Aortic smooth muscle cell (primary cell): ENCODE measurements around the gene KANK3. TPM values are rescaled to one million over a fixed set of nuclear protein-coding genes. Genes with fewer than 3 reads are reported as not detected.

ENCODE experiments used
- total RNA-seq: library from RNA; depleted of rRNA; stranded (reverse); fragments of >200 nt; gene quantifications from 2 replicates; pipeline ENCODE4 v1.2.3, GENCODE V29; 2014

The KANK3 gene
- total RNA-seq, result 0.44 and 0.53 TPM in 2 replicates

DNA sequence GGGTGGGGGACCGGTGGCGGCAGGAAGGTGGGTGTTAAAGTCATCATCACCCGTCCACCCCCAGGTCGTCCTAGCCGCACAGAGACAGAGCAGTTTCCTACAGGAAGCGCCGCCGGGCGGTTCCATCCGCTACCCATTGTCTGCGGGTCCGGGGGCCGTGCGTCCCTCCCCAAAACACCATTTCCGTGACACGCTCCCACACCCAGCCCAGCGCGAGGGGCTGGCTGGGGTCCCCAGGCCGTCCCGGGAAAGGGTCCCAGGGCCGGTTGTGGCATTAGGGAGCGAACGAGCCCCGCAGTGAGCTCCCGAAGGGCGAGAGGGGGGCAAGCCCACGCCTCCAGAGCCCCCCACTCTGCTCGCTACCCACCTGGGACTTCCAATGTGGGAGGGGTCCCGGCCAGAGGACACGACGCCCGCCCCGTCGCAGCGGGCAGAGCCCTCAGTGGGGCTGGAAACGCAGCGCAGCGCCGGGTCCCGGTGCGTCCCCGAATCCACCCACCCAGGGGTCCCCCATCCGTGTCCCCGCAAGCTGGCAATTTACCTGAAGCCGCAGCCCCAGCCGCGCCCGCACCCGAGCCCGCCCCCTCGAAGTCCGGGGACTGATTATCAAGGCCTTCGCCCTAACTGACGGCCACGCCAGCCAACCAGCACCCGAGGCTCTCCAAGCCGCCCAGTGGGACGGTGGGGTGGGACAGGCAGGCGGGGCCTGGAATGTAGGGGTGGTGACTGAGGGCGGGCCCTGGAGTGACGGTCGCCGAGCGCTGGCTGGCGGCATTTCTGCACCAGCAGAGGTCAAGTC, at the start of gene KANK3:
KANK3 (minus strand) TSS at position 579 of the 799 bp plus-strand sequence. CDS start 5,434 bp downstream, outside the sequence.

DNA sequence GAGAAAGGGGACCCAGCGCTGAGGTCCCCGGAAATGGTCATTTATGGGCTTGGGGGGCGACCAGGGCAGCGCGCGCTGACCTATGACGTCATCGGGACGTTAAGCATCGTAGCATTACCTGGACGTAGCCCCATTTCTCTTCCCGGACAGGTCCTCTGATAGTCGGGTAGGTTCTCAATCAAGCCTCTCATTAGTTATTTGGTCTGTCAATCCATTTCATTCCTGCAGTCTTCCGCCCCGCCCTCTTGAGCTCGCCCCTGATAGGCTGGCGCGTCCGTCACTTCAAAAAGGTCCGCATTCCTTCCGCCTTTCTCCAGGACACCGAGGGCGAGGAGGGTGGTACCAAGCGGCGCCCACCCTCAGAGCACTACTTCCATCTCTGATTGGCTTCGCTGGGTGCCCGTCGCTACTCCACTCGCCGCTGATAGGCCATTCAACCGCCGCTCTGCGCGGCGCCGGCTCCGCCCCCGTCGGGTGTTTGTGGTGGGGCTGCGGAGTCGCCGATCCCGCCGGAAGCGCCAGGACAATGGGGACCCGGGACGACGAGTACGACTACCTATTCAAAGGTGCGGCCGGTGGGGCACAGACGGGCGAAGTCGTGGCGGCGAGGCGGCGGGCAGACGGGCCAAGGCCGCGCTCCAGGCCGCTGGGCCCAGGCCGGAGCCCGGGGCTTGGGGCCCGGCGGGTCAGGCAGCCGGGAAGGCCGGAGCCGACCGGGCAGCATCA, 47.0 kb upstream of the KANK3 start, which contains the start of gene RAB11B:
RAB11B (plus strand) TSS at position 470 of the 726 bp plus-strand sequence; CDS start at position 527, 57 bp downstream.

DNA sequence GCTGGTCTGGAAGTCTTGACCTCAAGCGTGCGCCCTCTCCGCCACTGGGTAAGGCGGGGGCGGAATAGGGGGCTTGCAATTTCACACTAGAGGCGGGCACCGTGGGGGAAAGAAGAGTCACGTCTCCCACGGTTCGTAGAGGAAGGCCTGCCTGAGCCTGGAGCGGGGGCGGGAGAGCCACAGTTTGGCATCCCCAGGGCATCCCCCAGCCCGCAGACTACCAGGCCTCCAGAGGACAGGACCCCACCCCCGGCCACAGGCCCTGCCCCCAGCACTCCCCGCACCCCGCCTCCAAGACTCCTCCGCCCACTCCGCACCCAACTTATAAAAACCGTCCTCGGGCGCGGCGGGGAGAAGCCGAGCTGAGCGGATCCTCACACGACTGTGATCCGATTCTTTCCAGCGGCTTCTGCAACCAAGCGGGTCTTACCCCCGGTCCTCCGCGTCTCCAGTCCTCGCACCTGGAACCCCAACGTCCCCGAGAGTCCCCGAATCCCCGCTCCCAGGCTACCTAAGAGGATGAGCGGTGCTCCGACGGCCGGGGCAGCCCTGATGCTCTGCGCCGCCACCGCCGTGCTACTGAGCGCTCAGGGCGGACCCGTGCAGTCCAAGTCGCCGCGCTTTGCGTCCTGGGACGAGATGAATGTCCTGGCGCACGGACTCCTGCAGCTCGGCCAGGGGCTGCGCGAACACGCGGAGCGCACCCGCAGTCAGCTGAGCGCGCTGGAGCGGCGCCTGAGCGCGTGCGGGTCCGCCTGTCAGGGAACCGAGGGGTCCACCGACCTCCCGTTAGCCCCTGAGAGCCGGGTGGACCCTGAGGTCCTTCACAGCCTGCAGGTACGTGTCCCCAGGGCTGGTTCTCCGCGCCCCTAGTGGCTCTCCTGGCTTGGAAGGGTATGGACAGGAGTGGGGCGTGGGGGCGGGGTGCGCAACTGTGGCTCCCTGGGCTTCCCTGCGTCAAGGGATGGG, 21.0 kb upstream of the KANK3 start, which contains the start of gene ANGPTL4:
ANGPTL4 (plus strand) TSS at position 353 of the 969 bp plus-strand sequence; CDS start at position 520, 167 bp downstream.

DNA sequence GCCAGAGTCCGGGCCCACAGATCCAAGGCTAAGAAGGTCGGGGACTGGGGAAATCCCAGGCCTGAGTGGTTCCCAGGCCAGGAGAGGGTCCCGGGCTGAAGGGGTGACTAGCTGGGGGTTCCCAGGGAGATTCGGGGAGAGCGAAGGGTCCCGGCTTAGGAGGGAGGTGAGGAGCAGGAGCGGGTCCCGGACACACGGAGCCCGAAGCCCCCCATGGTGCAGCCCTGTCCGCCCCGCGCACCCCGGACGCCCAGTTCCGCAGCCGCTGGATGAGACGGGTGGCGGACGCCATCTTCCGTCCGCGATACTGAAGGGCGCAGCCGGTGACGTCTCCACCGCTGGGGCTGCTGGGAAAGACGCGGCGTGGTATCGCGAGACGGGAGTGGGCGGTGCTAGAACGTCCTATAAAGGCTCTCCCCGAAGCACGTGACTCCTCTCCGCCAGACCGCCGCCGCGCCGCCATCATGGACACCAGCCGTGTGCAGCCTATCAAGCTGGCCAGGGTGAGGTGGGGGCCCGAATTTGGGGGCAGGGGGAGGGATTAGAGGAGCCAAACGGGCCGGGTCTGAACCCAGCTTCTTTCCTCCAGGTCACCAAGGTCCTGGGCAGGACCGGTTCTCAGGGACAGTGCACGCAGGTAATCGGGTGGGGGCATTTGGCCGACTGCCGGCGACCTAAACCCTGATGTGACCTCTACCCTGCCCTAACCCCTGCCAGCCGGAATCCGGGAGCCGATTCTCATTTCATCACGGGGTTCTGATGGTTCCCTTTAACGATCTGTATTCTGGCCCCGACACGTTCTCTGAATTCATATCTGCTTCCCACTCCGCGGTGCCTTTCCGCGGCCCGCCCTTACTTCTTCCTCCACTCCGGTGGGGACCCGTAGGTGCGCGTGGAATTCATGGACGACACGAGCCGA, 21.7 kb downstream of the KANK3 start, which contains the start of the genes NDUFA7 and RPS28:
NDUFA7 (minus strand) TSS at position 309 of the 919 bp plus-strand sequence; CDS start at position 292, 17 bp downstream.
RPS28 (plus strand) TSS at position 430 of the 919 bp plus-strand sequence; CDS start at position 465, 35 bp downstream.

DNA sequence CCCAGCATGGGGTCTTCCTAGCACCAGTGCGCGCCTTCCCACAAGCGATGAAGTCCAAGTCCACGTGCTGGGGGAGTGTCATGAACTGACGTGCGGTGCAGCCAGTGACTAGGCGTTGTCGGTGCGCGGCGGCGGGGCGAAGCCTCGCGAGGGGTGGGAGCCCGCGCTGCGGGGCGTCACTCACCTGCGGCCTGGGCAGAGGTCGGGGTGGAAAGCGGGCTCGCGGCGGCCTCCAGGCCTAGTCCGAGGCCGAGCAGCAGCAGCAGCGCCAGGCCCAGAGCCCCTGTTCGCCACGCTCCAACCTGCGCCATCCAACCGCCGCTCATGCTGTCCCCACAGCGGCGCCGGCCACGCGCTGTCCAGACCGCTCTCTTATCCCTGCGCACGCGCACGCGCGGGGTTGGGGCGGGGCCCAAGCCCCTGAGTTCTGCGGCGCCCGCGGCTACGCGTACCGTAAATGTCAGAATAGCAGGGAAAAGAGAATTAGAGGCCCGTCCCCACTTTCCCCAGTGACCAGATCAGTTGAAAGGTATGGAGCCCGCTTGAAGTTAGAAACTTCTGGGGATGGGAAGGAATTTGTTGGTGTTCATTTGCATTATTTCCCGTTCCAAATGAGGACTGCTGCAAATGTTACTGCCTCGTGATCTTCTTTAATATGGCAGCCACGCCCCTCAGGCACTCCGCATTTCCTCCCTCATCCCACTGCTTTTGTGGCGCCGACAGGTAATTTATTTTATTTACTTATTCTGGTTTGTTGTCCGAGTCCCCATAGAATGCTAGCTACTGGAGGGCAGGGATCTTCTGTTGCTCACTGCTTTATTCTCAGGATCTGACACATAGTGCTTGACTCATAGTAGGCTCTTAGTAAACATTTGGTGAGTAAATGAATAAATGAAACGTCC, 34.8 kb downstream of the KANK3 start, which contains the start of gene CD320:
CD320 (minus strand) TSS at position 394 of the 902 bp plus-strand sequence; CDS start at position 326, 68 bp downstream.

Other genes starting within 250 kb of the KANK3 start
- gene FBN3, start 193.7 kb downstream of the KANK3 start, total RNA-seq, result not detected in 2 replicates
- 4.1 and 6.0 TPM in 2 replicates for gene CERS4, start 133.9 kb downstream of the KANK3 start, total RNA-seq
- gene CD320, start 34.9 kb downstream of the KANK3 start, total RNA-seq, result 17.4 and 23.8 TPM in 2 replicates
- 28.9 and 36.7 TPM in 2 replicates for gene NDUFA7, start 21.9 kb downstream of the KANK3 start, total RNA-seq
- 575 and 694 TPM in 2 replicates for gene RPS28, start 21.8 kb downstream of the KANK3 start, total RNA-seq
- gene ANGPTL4, start 20.9 kb upstream of the KANK3 start, total RNA-seq, result 1.2 and 1.7 TPM in 2 replicates
- 63.0 and 81.0 TPM in 2 replicates for gene RAB11B, start 47.1 kb upstream of the KANK3 start, total RNA-seq
- gene MARCHF2, start 70.0 kb upstream of the KANK3 start, total RNA-seq, result 87.9 and 103 TPM in 2 replicates
- 53.4 and 58.2 TPM in 2 replicates for gene HNRNPM, start 101.7 kb upstream of the KANK3 start, total RNA-seq
- gene PRAM1, start 159.4 kb upstream of the KANK3 start, total RNA-seq, result not detected in 2 replicates
- gene ZNF414, start 170.9 kb upstream of the KANK3 start, total RNA-seq, result 3.1 and 3.2 TPM in 2 replicates
- 0.13 and 0.19 TPM in 2 replicates for gene MYO1F, start 234.2 kb upstream of the KANK3 start, total RNA-seq